ENCODE results near the gene BIRC3. TPM values are rescaled to one million over a fixed set of nuclear protein-coding genes. Genes with fewer than 3 reads are reported as not detected.
"Not testable (repeated sequence)": the region's sequence is repeated elsewhere in the genome, so short reads cannot be mapped to it uniquely, and the experiment has no call there.

BIRC3 gene
- total RNA-seq, 1 experiment from 2014 or later, result 4.8 TPM

GRCh38 chr11:102364991-102365390 lies 47.7 kb downstream of the BIRC3 start:
- no peaks in the 10 kb centered on the region for H3K9me2 ChIP-seq (ENCODE audit: insufficient read depth)

GRCh38 chr11:102367364-102367763 lies 50.1 kb downstream of the BIRC3 start:
- no peak overlapping the region for H3K4me2 ChIP-seq
- H3K9me3 ChIP-seq (ENCODE audit: insufficient read depth, low read depth), result no peaks in the 10 kb centered on the region; the same call in 1 of the 2 replicates
- intact Hi-C loops (cut with micrococcal nuclease; ENCODE audit: unreplicated experiment), result loop anchor here (2.0 kb wide), 2 partner anchors 127 to 245 kb away; no protein-coding TSS in a partner anchor
- H2AFZ ChIP-seq, result no peak overlapping the region
- ChIA-PET CTCF (interaction anchor here (0.6 kb wide), 4 partner anchors 16 to 299 kb away, joined by 3 to 8 read pairs (median 6); no protein-coding TSS in a partner anchor), POLR2A (ENCODE audit: unreplicated experiment) (no interaction called here)
- no peak overlapping the region for H3K27ac ChIP-seq
- H3K4me3 ChIP-seq, result no peak overlapping the region
- peak in 1 of 2 experiments; percentile 63 for DNase-seq
- TF ChIP-seq CTCF (conservative IDR thresholded peaks at IDR 0.05) (peak; percentile 67), EZH2 (IDR thresholded peaks at IDR 0.05; ENCODE audit: low read depth) (no peak)
- no peaks in the 10 kb centered on the region for H3K9me2 ChIP-seq (ENCODE audit: insufficient read depth)
- peaks cover 22% of the 10 kb centered on the region for H3F3A ChIP-seq (ENCODE audit: insufficient read depth, low read depth)
- H3K36me3 ChIP-seq (ENCODE audit: low read depth), result peaks cover 44% of the 10 kb centered on the region
- no peaks in the 10 kb centered on the region for H4K20me1 ChIP-seq (ENCODE audit: insufficient read depth)
- H3K27me3 ChIP-seq (ENCODE audit: insufficient read depth, low read depth), result no peaks in the 10 kb centered on the region
- BruUV-seq (replicated peaks), result no TSS peak
- H3K4me1 ChIP-seq (replicated peaks; ENCODE audit: insufficient read depth), result no peaks in the 10 kb centered on the region
- no peaks in the 10 kb centered on the region for H3K79me2 ChIP-seq (ENCODE audit: low read depth)

More at GRCh38 chr11:102364991-102365390, 47.7 kb downstream of the BIRC3 start:
- no TSS peak for BruUV-seq (replicated peaks)
- ChIA-PET CTCF (no interaction called here), POLR2A (ENCODE audit: unreplicated experiment) (no interaction called here)
- intact Hi-C loops (cut with micrococcal nuclease; ENCODE audit: unreplicated experiment), result loop anchor here (5.0 kb wide), 1 partner anchor 78 kb away; no protein-coding TSS in a partner anchor
- Histone ChIP-seq H3K36me3 (ENCODE audit: low read depth) (peaks cover 52% of the 10 kb centered on the region), H4K20me1 (ENCODE audit: insufficient read depth) (no peaks in the 10 kb centered on the region), H3K27ac (no peak overlapping the region), H3K79me2 (ENCODE audit: low read depth) (no peaks in the 10 kb centered on the region), H3K4me3 (no peak overlapping the region), H2AFZ (no peak overlapping the region), H3K9me3 (ENCODE audit: insufficient read depth, low read depth) (no peaks in the 10 kb centered on the region; the same call in 1 of the 2 replicates), H3K27me3 (ENCODE audit: insufficient read depth, low read depth) (no peaks in the 10 kb centered on the region), H3K4me2 (no peak overlapping the region), H3K4me1 (replicated peaks; ENCODE audit: insufficient read depth) (no peaks in the 10 kb centered on the region), H3F3A (ENCODE audit: insufficient read depth, low read depth) (peaks cover 22% of the 10 kb centered on the region)
- TF ChIP-seq EZH2 (IDR thresholded peaks at IDR 0.05; ENCODE audit: low read depth), result no peak
- TF ChIP-seq CTCF (conservative IDR thresholded peaks at IDR 0.05), result no peak
- DNase-seq, result no peak

GRCh38 chr11:102368472-102368871 lies 51.2 kb downstream of the BIRC3 start:
- no peaks in the 10 kb centered on the region for H3K79me2 ChIP-seq (ENCODE audit: low read depth)
- CTCF ChIA-PET, result no interaction called here
- BruUV-seq (replicated peaks), result no TSS peak

GRCh38 chr11:102374633-102375424 lies 57.5 kb downstream of the BIRC3 start:
- POLR2A ChIA-PET (ENCODE audit: unreplicated experiment); H3F3A ChIP-seq (ENCODE audit: insufficient read depth, low read depth); H3K27ac ChIP-seq; H3K79me2 ChIP-seq (ENCODE audit: low read depth); H3K9me2 ChIP-seq (ENCODE audit: insufficient read depth); BruUV-seq (replicated peaks); H3K4me1 ChIP-seq (replicated peaks; ENCODE audit: insufficient read depth); CTCF ChIA-PET; H4K20me1 ChIP-seq (ENCODE audit: insufficient read depth); H3K4me2 ChIP-seq; H3K4me3 ChIP-seq; H3K9me3 ChIP-seq (ENCODE audit: insufficient read depth, low read depth); H3K27me3 ChIP-seq (ENCODE audit: insufficient read depth, low read depth); H2AFZ ChIP-seq; intact Hi-C loops (cut with micrococcal nuclease; ENCODE audit: unreplicated experiment); DNase-seq: not testable (repeated sequence)
- H3K36me3 ChIP-seq (ENCODE audit: low read depth), result peaks cover 15% of the 10 kb centered on the region; the same call in 1 of the 2 replicates

More at GRCh38 chr11:102368472-102368871, 51.2 kb downstream of the BIRC3 start:
- peaks cover 19% of the 10 kb centered on the region for H3F3A ChIP-seq (ENCODE audit: insufficient read depth, low read depth)
- no peaks in the 10 kb centered on the region for H3K4me1 ChIP-seq (replicated peaks; ENCODE audit: insufficient read depth)
- no peaks in the 10 kb centered on the region for H3K27me3 ChIP-seq (ENCODE audit: insufficient read depth, low read depth)
- intact Hi-C loops (cut with micrococcal nuclease; ENCODE audit: unreplicated experiment), result no loop called here
- no peaks in the 10 kb centered on the region for H4K20me1 ChIP-seq (ENCODE audit: insufficient read depth)
- H3K27ac ChIP-seq, result no peak overlapping the region
- H2AFZ ChIP-seq, result no peak overlapping the region
- H3K4me3 ChIP-seq, result no peak overlapping the region
- H3K4me2 ChIP-seq, result no peak overlapping the region
- DNase-seq, result no peak
- POLR2A ChIA-PET (ENCODE audit: unreplicated experiment), result no interaction called here
- no peak for TF ChIP-seq EZH2 (IDR thresholded peaks at IDR 0.05; ENCODE audit: low read depth)
- no peak for TF ChIP-seq CTCF (conservative IDR thresholded peaks at IDR 0.05)
- H3K36me3 ChIP-seq (ENCODE audit: low read depth), result peaks cover 33% of the 10 kb centered on the region
- H3K9me2 ChIP-seq (ENCODE audit: insufficient read depth), result no peaks in the 10 kb centered on the region
- no peaks in the 10 kb centered on the region; the same call in 1 of the 2 replicates for H3K9me3 ChIP-seq (ENCODE audit: insufficient read depth, low read depth)
